HG03039 (cell line): ENCODE data around the gene RHOBTB3.
A peak's percentile ranks its signal among the peaks of the same experiment; 100 is the strongest.

Experiments used
- ATAC-seq: cut with Tn5 transposase; IDR thresholded peaks from one replicate; pipeline ENCODE4 v1.9.1; 2021; ENCODE audit warnings: mild to moderate bottlenecking, moderate library complexity; ENCODE audit not compliant: unreplicated experiment

RHOBTB3 gene

DNA sequence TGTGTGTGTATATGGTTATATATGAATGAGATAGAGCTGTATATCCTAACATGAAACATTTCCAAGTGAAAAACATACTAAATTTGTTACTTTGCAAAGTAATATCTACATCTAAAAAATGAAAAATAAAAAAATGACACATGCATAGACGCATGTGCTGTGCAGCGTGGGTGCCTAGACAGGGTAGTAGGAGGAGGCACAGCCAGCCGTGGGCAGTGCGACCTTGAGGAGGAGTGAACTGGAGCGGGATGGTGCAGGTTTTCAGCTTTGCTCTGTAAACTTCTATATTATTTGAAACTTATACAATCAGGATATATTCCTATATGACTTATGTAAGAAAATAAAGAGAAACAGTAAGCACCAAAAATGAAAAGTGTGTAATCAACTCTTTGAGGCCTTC, 106.4 kb downstream of the RHOBTB3 start:
- ATAC-seq = no peak

- ATAC-seq = no peak
These were observed 106.9 kb downstream of the RHOBTB3 start for GRCh38 chr5:95838001-95838520.

GRCh38 chr5:95838556-95838955, 107.4 kb downstream of the RHOBTB3 start:
- no peak for ATAC-seq

DNA sequence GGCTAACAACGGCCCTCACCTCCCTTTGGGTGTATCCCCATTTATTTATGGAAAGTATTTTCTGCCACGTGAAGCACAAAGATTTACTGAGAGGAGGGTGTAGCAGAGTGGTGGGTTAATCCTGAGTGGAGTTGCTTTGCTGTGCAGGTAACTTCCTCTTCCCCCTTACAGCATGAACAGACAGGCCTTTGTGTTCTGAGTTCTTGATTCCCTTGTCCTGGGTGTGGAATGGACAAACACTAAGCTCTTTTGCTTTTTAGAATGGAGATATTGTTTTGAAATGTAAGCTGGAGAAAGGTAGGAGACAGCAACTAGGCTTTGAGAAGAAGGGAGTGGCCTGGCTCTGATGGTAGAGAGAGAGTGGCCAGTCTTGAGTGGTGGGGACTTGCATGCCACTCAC, 108.5 kb downstream of the RHOBTB3 start:
- no peak for ATAC-seq

DNA sequence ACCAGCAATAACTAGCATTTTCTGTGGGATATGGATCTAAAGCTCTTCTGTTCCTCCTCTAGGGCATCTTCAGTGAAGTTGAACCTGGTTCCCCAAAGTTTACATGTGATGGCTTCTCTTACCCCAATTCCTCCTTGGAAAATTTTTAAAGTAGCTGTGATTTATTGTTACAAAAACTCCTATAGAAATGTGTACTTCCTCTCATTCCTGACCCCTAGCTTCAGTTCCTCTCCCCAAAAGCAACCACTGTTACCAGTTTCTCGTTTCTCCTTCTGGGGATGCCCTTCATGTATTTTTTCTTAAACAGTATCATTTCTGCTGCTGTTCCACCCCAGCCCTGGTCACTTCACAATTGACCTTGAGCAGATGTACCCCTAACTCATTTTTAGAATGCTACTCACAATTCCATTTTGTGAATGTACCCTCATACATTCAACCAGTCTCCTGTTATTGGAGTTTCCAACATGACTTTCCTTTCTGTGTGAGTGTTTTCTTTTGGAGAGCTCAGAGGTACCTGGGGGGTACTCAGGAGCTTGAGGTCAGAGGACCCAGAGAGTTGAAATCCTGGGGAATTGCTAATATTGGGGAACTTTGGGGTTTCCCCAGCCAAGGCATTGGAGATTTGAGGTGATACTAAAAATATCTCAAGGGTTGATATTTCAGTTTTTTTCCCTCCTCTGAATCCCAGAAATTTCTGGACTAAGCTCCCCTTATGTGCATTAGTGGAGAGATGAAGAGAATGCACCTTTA, 110.0 kb downstream of the RHOBTB3 start:
- no peak for ATAC-seq

DNA sequence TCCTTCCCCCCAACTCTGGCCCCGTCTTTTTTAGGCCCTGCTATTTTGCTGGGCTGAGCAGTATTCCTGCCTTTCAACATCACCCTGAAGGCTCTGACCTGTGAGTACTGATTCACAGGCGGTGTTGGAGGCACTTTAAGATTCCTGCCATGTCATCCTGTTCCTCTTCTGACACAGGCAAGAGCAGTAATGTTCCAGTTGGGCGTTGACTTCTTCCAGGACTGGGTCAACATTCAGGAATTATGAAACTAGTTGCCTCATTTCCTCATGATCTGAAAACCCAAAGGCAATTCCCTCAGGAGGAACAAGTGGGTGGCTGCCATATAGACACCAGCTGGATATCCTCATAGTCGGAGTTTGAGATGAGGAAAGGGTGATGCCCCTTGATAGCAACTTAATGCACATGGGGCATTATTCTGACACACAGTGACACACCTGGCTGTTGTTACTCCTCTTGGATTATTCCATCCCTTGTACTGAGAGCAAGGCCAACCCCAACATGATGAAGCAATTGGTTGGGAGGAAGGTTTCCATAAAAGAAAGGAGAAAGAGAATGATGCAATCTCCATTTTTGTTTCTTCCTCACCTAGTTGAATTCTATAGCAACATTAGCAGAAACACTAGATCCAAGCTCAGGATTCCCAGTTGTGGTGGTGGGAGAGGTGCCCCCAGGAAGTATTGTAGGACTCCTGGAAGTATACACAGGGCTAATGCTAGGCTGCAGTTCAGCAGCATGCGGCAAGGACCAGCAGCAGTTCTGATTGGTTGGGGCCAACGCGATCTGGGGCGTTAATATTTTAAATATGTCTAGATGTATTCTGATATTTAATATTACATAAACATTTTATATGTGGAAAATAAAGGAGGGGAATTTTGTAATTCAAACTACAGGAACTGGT, 111.0 kb downstream of the RHOBTB3 start:
- no peak for ATAC-seq

DNA sequence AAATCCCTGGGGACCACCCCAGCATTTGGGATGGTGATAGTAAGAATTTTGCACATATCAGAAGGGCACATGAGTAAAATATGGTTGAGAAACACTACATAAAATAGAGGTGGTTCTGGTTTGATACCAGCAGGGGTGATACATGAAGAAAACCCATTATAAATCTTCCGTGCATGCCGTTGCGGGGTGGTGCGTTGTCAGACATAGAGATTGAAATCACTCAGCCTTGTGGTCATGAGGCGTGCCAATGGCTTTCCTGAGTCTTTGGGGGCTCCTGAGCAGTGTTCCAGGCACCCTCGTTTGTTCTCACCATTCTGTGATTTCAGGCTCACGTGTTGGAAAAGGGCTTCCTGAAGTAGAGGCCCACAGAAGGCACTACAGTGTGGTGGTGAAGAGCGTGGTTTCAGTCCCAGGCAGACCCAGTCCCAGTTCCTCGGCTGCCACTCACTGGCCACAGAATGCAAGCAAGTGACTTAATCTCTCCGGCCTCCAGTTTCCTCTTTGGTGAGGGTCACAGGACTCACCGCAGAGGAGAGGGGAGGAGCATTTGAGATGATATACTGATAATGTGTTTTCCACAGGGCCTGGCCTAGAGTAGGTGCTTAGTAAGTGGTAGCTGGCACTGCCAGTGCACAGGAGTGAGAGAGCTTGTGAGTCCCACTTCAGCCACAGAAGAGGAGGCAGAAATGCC, 111.9 kb downstream of the RHOBTB3 start:
- peak; percentile 84 for ATAC-seq

- no peak for ATAC-seq
These were observed 112.6 kb downstream of the RHOBTB3 start for GRCh38 chr5:95843733-95844223.

- no peak for ATAC-seq
These were observed 114.3 kb downstream of the RHOBTB3 start for GRCh38 chr5:95845391-95845790.
